Gastroesophageal sphincter (tissue), 3 donors: ENCODE measurements around the gene IKBKE.

Source experiments
- CTCF ChIP-seq, 4 experiments: fragments of 200-600 bp in 2 of 4; fragments of 450-650 bp in 2 of 4; sonication (generic) in 1 of 4; IDR thresholded peaks; one replicate each; pipeline ENCODE4 v1.5.1; 2017 to 2019; ENCODE audit warnings: antibody characterized with exemption in 4 of 4, mild to moderate bottlenecking in 2 of 4, moderate library complexity in 2 of 4
- EP300 ChIP-seq: sonication (generic); formaldehyde crosslinking; IDR thresholded peaks from one replicate; pipeline ENCODE4 v1.6.1; 2017; ENCODE audit warnings: antibody characterized with exemption, mild to moderate bottlenecking
- POLR2AphosphoS5 ChIP-seq: sonication (generic); formaldehyde crosslinking; IDR thresholded peaks from one replicate; pipeline ENCODE4 v1.6.1; 2017; ENCODE audit warnings: antibody characterized with exemption

GRCh38 chr1:206453111-206453510 lies 17.2 kb upstream of the IKBKE start:
- TF ChIP-seq CTCF (IDR thresholded peaks at IDR 0.05) (no peak), POLR2AphosphoS5 (no peak), EP300 (no peak)
